Measurements from ENCODE around the gene TACSTD2. TPM values are rescaled to one million over a fixed set of nuclear protein-coding genes. Genes with fewer than 3 reads are reported as not detected.

TACSTD2 gene
- total and polyA plus RNA-seq, 2 of the 4 experiments (the other 2 are of a cell fraction) = not detected

DNA sequence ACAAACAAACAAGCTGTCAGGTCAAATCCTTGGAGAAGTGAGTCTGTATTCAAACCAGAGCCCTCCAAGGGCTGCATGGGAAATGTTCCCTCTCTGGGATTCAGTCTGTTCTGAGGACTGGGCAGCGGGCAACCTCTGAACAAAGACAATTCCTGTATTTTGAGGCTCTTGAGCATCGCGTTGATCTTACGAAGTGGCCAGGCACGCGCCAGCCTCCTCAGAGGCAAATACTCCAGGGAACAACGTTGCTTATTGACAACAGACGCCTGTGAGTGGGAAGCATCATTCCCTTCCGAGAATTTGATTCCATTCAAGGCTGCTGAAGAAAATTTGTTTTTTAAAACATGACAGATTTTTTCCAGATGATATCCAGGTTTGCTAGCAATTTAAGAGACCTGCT, 20.0 kb upstream of the TACSTD2 start:
- H3K4ac ChIP-seq (ENCODE audit: low read depth, low read length) = no peak overlapping the region
- no peak overlapping the region for H3K18ac ChIP-seq (ENCODE audit: low read depth, low read length)
- H3K79me1 ChIP-seq (ENCODE audit: low read depth in 1 of 2, low read length in 2 of 2) = no peaks in the 10 kb centered on the region
- DNase-seq (no peak), ATAC-seq (ENCODE audit: low read depth) (no peak)
- intact Hi-C loops (cut with micrococcal nuclease) (no loop called here), dilution Hi-C loops (cut with HindIII; ENCODE audit: low sequenced_read_pairs, unreplicated experiment) (no loop called here), in situ Hi-C loops (cut with MboI; ENCODE audit: low sequenced_read_pairs) (no loop called here)
- ChIA-PET POLR2A (ENCODE audit: unreplicated experiment) (no interaction called here), CTCF (no interaction called here)
- no peak overlapping the region for H4K91ac ChIP-seq (ENCODE audit: insufficient read depth, low read depth, low read length)
- H3K4me3 ChIP-seq (ENCODE audit: insufficient read depth, low read depth, low read length) = no peak overlapping the region
- H3K23ac ChIP-seq (ENCODE audit: low read depth, low read length) = no peak overlapping the region
- H3K27ac ChIP-seq (ENCODE audit: insufficient read depth, low read length) = no peak overlapping the region
- H4K20me1 ChIP-seq (ENCODE audit: insufficient read depth, low read length) = no peaks in the 10 kb centered on the region
- peaks cover 2% of the 10 kb centered on the region; the same call in 1 of the 2 replicates for H3K4me1 ChIP-seq (ENCODE audit: control insufficient read depth, insufficient read depth, low read length)
- no peak overlapping the region for H3K9ac ChIP-seq (ENCODE audit: low read depth, low read length)
- no peak overlapping the region for H2BK15ac ChIP-seq (ENCODE audit: low read depth, low read length)
- H4K5ac ChIP-seq (ENCODE audit: low read depth, low read length) = no peak overlapping the region
- no peak overlapping the region for H2AK9ac ChIP-seq (replicated peaks; ENCODE audit: low read depth, low read length, poor library complexity)
- TF ChIP-seq BHLHE40 (IDR thresholded peaks at IDR 0.05; ENCODE audit: low read depth, low read length) (no peak), NFE2L2 (IDR thresholded peaks at IDR 0.05; ENCODE audit: low read depth, low read length) (no peak), MXI1 (IDR thresholded peaks at IDR 0.05; ENCODE audit: borderline replicate concordance, low read depth, low read length) (no peak), RCOR1 (IDR thresholded peaks at IDR 0.05; ENCODE audit: insufficient replicate concordance, low read length) (no peak), CHD1 (IDR thresholded peaks at IDR 0.05; ENCODE audit: low read depth, low read length) (no peak), RFX5 (IDR thresholded peaks at IDR 0.05; ENCODE audit: low read depth, low read length) (no peak), MAZ (IDR thresholded peaks at IDR 0.05; ENCODE audit: borderline replicate concordance, low read depth, low read length) (no peak), MAFK (IDR thresholded peaks at IDR 0.05; ENCODE audit: low read depth, low read length) (no peak), POLR2A (IDR thresholded peaks at IDR 0.05; ENCODE audit: low read depth, low read length) (no peak), SMC3 (IDR thresholded peaks at IDR 0.05; ENCODE audit: low read depth, low read length) (no peak), RAD21 (IDR thresholded peaks at IDR 0.05; ENCODE audit: low read length) (no peak), FOS (IDR thresholded peaks at IDR 0.05; ENCODE audit: low read depth, low read length) (no peak)
- TF ChIP-seq, protein P1, sequence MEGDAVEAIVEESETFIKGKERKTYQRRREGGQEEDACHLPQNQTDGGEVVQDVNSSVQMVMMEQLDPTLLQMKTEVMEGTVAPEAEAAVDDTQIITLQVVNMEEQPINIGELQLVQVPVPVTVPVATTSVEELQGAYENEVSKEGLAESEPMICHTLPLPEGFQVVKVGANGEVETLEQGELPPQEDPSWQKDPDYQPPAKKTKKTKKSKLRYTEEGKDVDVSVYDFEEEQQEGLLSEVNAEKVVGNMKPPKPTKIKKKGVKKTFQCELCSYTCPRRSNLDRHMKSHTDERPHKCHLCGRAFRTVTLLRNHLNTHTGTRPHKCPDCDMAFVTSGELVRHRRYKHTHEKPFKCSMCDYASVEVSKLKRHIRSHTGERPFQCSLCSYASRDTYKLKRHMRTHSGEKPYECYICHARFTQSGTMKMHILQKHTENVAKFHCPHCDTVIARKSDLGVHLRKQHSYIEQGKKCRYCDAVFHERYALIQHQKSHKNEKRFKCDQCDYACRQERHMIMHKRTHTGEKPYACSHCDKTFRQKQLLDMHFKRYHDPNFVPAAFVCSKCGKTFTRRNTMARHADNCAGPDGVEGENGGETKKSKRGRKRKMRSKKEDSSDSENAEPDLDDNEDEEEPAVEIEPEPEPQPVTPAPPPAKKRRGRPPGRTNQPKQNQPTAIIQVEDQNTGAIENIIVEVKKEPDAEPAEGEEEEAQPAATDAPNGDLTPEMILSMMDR (conservative IDR thresholded peaks at IDR 0.05; ENCODE audit: low read depth, low read length) = no peak
- TF ChIP-seq, protein P2, sequence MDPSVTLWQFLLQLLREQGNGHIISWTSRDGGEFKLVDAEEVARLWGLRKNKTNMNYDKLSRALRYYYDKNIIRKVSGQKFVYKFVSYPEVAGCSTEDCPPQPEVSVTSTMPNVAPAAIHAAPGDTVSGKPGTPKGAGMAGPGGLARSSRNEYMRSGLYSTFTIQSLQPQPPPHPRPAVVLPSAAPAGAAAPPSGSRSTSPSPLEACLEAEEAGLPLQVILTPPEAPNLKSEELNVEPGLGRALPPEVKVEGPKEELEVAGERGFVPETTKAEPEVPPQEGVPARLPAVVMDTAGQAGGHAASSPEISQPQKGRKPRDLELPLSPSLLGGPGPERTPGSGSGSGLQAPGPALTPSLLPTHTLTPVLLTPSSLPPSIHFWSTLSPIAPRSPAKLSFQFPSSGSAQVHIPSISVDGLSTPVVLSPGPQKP (IDR thresholded peaks at IDR 0.05; ENCODE audit: borderline replicate concordance, low read depth, low read length) = no peak
- H3K56ac ChIP-seq (ENCODE audit: extremely low read depth, insufficient read depth, low read length) = no peak overlapping the region
- no peak overlapping the region for H2BK120ac ChIP-seq (ENCODE audit: low read depth, low read length)
- no TSS peak for BruUV-seq (replicated peaks)
- no peaks in the 10 kb centered on the region for H3K9me3 ChIP-seq (ENCODE audit: control insufficient read depth, insufficient read depth, low read length)
- peaks cover 11% of the 10 kb centered on the region for H3K27me3 ChIP-seq (ENCODE audit: control insufficient read depth, insufficient read depth, low read length)
- no peak overlapping the region for H4K8ac ChIP-seq (ENCODE audit: low read depth in 2 of 2, low read length in 2 of 2)
- H2AK5ac ChIP-seq (ENCODE audit: low read depth, low read length) = no peak overlapping the region
- H3K4me2 ChIP-seq (ENCODE audit: low read depth, low read length) = no peak overlapping the region
- WGBS, 2 experiments (ENCODE audit: extremely low coverage in 2 of 2, insufficient read length in 1 of 2) = 81% methylated on average over 4 of the region's 9 CpGs; no CpG with 5 or more reads in 1 of the 2 experiments
- no peaks in the 10 kb centered on the region for H3K36me3 ChIP-seq (ENCODE audit: control insufficient read depth, insufficient read depth, low read length)
- no peak overlapping the region for H2BK5ac ChIP-seq (ENCODE audit: low read depth, low read length, poor library complexity, severe bottlenecking)
- H3K14ac ChIP-seq (replicated peaks; ENCODE audit: low read depth, low read length) = no peak overlapping the region
- H3K9me1 ChIP-seq (ENCODE audit: insufficient read depth, low read length) = peaks cover under 1% of the 10 kb centered on the region; the same call in 1 of the 2 replicates
- H2AFZ ChIP-seq (replicated peaks; ENCODE audit: low read length, poor library complexity) = no peak overlapping the region
- H2BK20ac ChIP-seq (ENCODE audit: low read depth, low read length) = no peak overlapping the region

Data from IMR-90 (cell line).